HepG2 (cell line): ENCODE data around the gene PIP4K2B. TPM values are rescaled to one million over a fixed set of nuclear protein-coding genes. Genes with fewer than 3 reads are reported as not detected.
A peak's percentile ranks its signal among the peaks of the same experiment; 100 is the strongest.

ENCODE experiments used
- AHDC1 ChIP-seq: sonication (generic); formaldehyde crosslinking; IDR thresholded peaks from 2 replicates; pipeline ENCODE4 v1.5.1; 2020; ENCODE audit warnings: mild to moderate bottlenecking, missing genetic modification reagents, borderline replicate concordance
- ATF7-NPFF ChIP-seq: sonication (generic); formaldehyde crosslinking; IDR thresholded peaks from 2 replicates; pipeline ENCODE4 v1.8.1; 2023; ENCODE audit warnings: mild to moderate bottlenecking, low read depth, missing genetic modification reagents, moderate library complexity
- DBP ChIP-seq: sonication (generic); formaldehyde crosslinking; IDR thresholded peaks from 2 replicates; pipeline ENCODE4 v1.4.0; 2020; ENCODE audit warnings: missing genetic modification reagents; ENCODE audit errors: not compliant biosample characterization
- DNMT3B ChIP-seq: conservative IDR thresholded peaks from 2 replicates; pipeline ENCODE4 v1.6.1; 2016; ENCODE audit warnings: missing biosample characterization, control low read depth
- KDM1A ChIP-seq: IDR thresholded peaks from 2 replicates; pipeline ENCODE4 v1.6.1; 2016; ENCODE audit warnings: missing compliant biosample characterization
- MIXL1 ChIP-seq: IDR thresholded peaks from 2 replicates; pipeline ENCODE4 v1.6.1; 2016
- NCOR1 ChIP-seq: fragments of 200-600 bp; sonication (generic); IDR thresholded peaks from 2 replicates; pipeline ENCODE4 v1.7.0; 2017; ENCODE audit warnings: antibody characterized with exemption, low read length, borderline replicate concordance
- PLRG1 ChIP-seq: fragments of 450-650 bp; conservative IDR thresholded peaks from 2 replicates; pipeline ENCODE4 v1.6.1; 2016
- POLR2A ChIP-seq, 2 experiments: IDR thresholded peaks; 2 replicates each; pipeline ENCODE4 v1.6.1; 2011; ENCODE audit warnings: low read depth in 2 of 2, low read length in 2 of 2, mild to moderate bottlenecking in 1 of 2, moderate library complexity in 1 of 2; ENCODE audit not compliant: insufficient read depth in 1 of 2
- PRPF4 ChIP-seq: fragments of 200-400 bp; formaldehyde crosslinking; IDR thresholded peaks from 2 replicates; pipeline ENCODE4 v1.6.1; 2016; ENCODE audit warnings: low read length, low read depth; ENCODE audit not compliant: poor library complexity, severe bottlenecking
- RBAK ChIP-seq: sonication (generic); formaldehyde crosslinking; IDR thresholded peaks from 2 replicates; pipeline ENCODE4 v1.5.1; 2020; ENCODE audit warnings: mild to moderate bottlenecking, missing genetic modification reagents
- TEF ChIP-seq: sonication (generic); formaldehyde crosslinking; IDR thresholded peaks from 2 replicates; pipeline ENCODE4 v1.5.0; 2020; ENCODE audit warnings: missing genetic modification reagents
- ZBTB2 ChIP-seq: sonication (generic); formaldehyde crosslinking; IDR thresholded peaks from 2 replicates; pipeline ENCODE4 v1.8.0; 2022; ENCODE audit warnings: low read depth, missing genetic modification reagents
- ZFP82 ChIP-seq: sonication (generic); formaldehyde crosslinking; IDR thresholded peaks from 2 replicates; pipeline ENCODE4 v1.5.1; 2020; ENCODE audit warnings: mild to moderate bottlenecking, missing genetic modification reagents, borderline replicate concordance
- ZNF264 ChIP-seq: sonication (generic); formaldehyde crosslinking; IDR thresholded peaks from 2 replicates; pipeline ENCODE4 v1.4.0; 2020; ENCODE audit warnings: missing genetic modification reagents
- ZNF550 ChIP-seq: sonication (generic); formaldehyde crosslinking; IDR thresholded peaks from 2 replicates; pipeline ENCODE4 v1.4.0; 2020; ENCODE audit warnings: mild to moderate bottlenecking, missing genetic modification reagents, borderline replicate concordance
- ZNF580 ChIP-seq: IDR thresholded peaks from 2 replicates; pipeline ENCODE4 v1.6.1; 2016; ENCODE audit warnings: low read depth, borderline replicate concordance
- ZNF629 ChIP-seq: sonication (generic); formaldehyde crosslinking; conservative IDR thresholded peaks from 2 replicates; pipeline ENCODE4 v1.5.0; 2020; ENCODE audit warnings: missing genetic modification reagents
- ZNF839 ChIP-seq: sonication (generic); formaldehyde crosslinking; IDR thresholded peaks from 2 replicates; pipeline ENCODE4 v1.4.0; 2020; ENCODE audit warnings: missing genetic modification reagents, mild to moderate bottlenecking, borderline replicate concordance
- ZSCAN5A ChIP-seq: sonication (generic); formaldehyde crosslinking; IDR thresholded peaks from 2 replicates; pipeline ENCODE4 v1.8.0; 2022; ENCODE audit warnings: mild to moderate bottlenecking, missing genetic modification reagents, borderline replicate concordance
- polyA plus RNA-seq, 8 experiments: library from polyadenylated mRNA; depleted of rRNA in 3 of 8; stranded (reverse) in 7 of 8; unstranded in 1 of 8; fragments of >200 nt; fragmentation: Illumina TruSeq in 4 of 8; extraction: Trizol in 4 of 8; gene quantifications; 2 replicates each; pipeline versions ENCODE4 v1.2.1 to v1.2.3, GENCODE V29; 2011 to 2016; ENCODE audit warnings: low read depth in 4 of 8, missing spikeins in 1 of 8, mixed read lengths in 1 of 8; ENCODE audit not compliant: insufficient read depth in 1 of 8
- total RNA-seq, 5 experiments: library from RNA; depleted of rRNA; stranded (reverse); fragments of >200 nt; fragmentation: Illumina TruSeq; extraction: Trizol; gene quantifications; 2 replicates each; pipeline ENCODE4 v1.2.3, GENCODE V29; 2016; ENCODE audit warnings: low read depth in 1 of 5

PIP4K2B gene
- total and polyA plus RNA-seq, 2 of the 13 experiments (the other 11 are each of a cell fraction or from before 2014, with no cell fraction given): 20.4 to 54.0 TPM

GRCh38 chr17:38800237-38800760, 943 bp upstream of the PIP4K2B start (continued):
- TF ChIP-seq ZBTB2 (no peak), NCOR1 (0 out of 2 replicates have a peak, but pooled peaks have one; percentile 62), ZFP82 (CRISPR knock-in tag) (0 out of 2 replicates have a peak, but pooled peaks have one; percentile 32), ZNF550 (CRISPR knock-in tag) (no peak), PLRG1 (no peak), RBAK (no peak), ZNF839 (CRISPR knock-in tag) (no peak), AHDC1 (CRISPR knock-in tag) (peak; percentile 69; the same call in 1 of the 2 replicates), TEF (peak; percentile 75), PRPF4 (no peak), DBP (no peak), ZNF264 (CRISPR knock-in tag) (0 out of 2 replicates have a peak, but pooled peaks have one; percentile 57), MIXL1 (peak; percentile 25; the same call in 1 of the 2 replicates), ATF7-NPFF (CRISPR knock-in tag) (no peak), ZSCAN5A (CRISPR knock-in tag) (0 out of 2 replicates have a peak, but pooled peaks have one; percentile 10), ZNF629 (CRISPR knock-in tag) (peak; percentile 46; the same call in 1 of the 2 replicates), ZNF580 (CRISPR knock-in tag) (no peak), DNMT3B (CRISPR knock-in tag) (no peak), KDM1A (CRISPR knock-in tag) (no peak), POLR2A (IDR thresholded peaks at IDR 0.05; ENCODE audit: insufficient read depth in 1 of 2, low read depth in 2 of 2, low read length in 2 of 2) (peak in 1 of 2 experiments; percentile 83; a peak in 2 of 4 replicates)
